B cell (primary cell): Measurements from ENCODE around the gene ANKRD17. TPM values are rescaled to one million over a fixed set of nuclear protein-coding genes. Genes with fewer than 3 reads are reported as not detected.

Experiments
- ATAC-seq: fragments of 200-7000 bp; cut with Tn5 transposase; one replicate; pipeline ENCODE4 v1.10.0; 2021; ENCODE audit warnings: low read depth, mild to moderate bottlenecking, moderate number of reproducible peaks, moderate library complexity
- CTCF ChIA-PET: fragments of 350-600 bp; sonication (Branson Sonifier 250); formaldehyde crosslinking; loops from one replicate; lab custom pipeline; 2021; ENCODE audit warnings: antibody characterized with exemption, inconsistent platforms; lab: Charles Lee
- POLR2A ChIA-PET: fragments of 350-600 bp; sonication (Branson Sonifier 250); formaldehyde crosslinking; loops from one replicate; lab custom pipeline; 2021; ENCODE audit warnings: antibody characterized with exemption; lab: Charles Lee
- DNase-seq: peaks from one replicate; pipeline ENCODE4 v3.0.0; 2013
- H2AFZ ChIP-seq: 2 replicates; pipeline ENCODE4 v1.6.1; 2012; ENCODE audit warnings: mild to moderate bottlenecking, low read depth, low read length; ENCODE audit not compliant: insufficient read depth, poor library complexity, severe bottlenecking
- H3K27ac ChIP-seq, 2 donors: 1 replicate in 1 of 2; 2 replicates in 1 of 2; pipeline ENCODE4 v1.5.1; 2012 to 2013; ENCODE audit warnings: low read length in 2 of 2, mild to moderate bottlenecking in 2 of 2, moderate library complexity in 1 of 2
- H3K27me3 ChIP-seq, 4 experiments: fragments of 200-600 bp in 1 of 4; sonication (generic) in 1 of 4; replicated peaks in 1 of 4; 1 replicate in 2 of 4; 2 replicates in 2 of 4; pipeline versions ENCODE4 v1.6.1 to v1.7.0; 2013 to 2016; ENCODE audit warnings: low read length in 3 of 4, mild to moderate bottlenecking in 2 of 4, mixed read lengths in 1 of 4, moderate library complexity in 1 of 4; ENCODE audit not compliant: insufficient read depth in 4 of 4, control insufficient read depth in 3 of 4; ENCODE audit errors: control extremely low read depth in 1 of 4
- H3K36me3 ChIP-seq, 2 experiments: replicated peaks in 1 of 2; 1 replicate in 1 of 2; 2 replicates in 1 of 2; pipeline versions ENCODE4 v1.6.1 to v1.7.1; 2013; ENCODE audit warnings: low read length in 1 of 2; ENCODE audit not compliant: insufficient read depth in 2 of 2, control insufficient read depth in 1 of 2; ENCODE audit errors: control extremely low read depth in 1 of 2, extremely low read depth in 1 of 2
- H3K4me1 ChIP-seq, 2 donors: fragments of 200-600 bp in 1 of 2; sonication (generic) in 1 of 2; 1 replicate in 1 of 2; 2 replicates in 1 of 2; pipeline versions ENCODE4 v1.5.1 to v1.6.1; 2013 to 2017; ENCODE audit warnings: low read length in 2 of 2; ENCODE audit not compliant: control insufficient read depth in 2 of 2, insufficient read depth in 2 of 2
- H3K4me2 ChIP-seq: replicated peaks from 2 replicates; pipeline ENCODE3; 2012; ENCODE audit warnings: mild to moderate bottlenecking, low read depth, low read length; ENCODE audit not compliant: poor library complexity, severe bottlenecking
- H3K4me3 ChIP-seq, 5 experiments: fragments of 200-600 bp in 1 of 5; sonication (generic) in 1 of 5; 1 replicate in 3 of 5; 2 replicates in 2 of 5; pipeline versions ENCODE4 v1.5.1 to v1.7.0; 2011 to 2016; ENCODE audit warnings: low read length in 4 of 5, mild to moderate bottlenecking in 4 of 5, low read depth in 2 of 5, control low read depth in 1 of 5, moderate library complexity in 1 of 5; ENCODE audit not compliant: insufficient read depth in 1 of 5; ENCODE audit errors: control extremely low read depth in 1 of 5, extremely low read depth in 1 of 5
- H3K79me2 ChIP-seq: fragments of 200-600 bp; sonication (generic); one replicate; pipeline ENCODE4 v1.6.0; 2016; ENCODE audit warnings: low read length; ENCODE audit not compliant: control insufficient read depth, insufficient read depth
- H3K9ac ChIP-seq: fragments of 200-600 bp; sonication (generic); 2 replicates; pipeline ENCODE4 v1.6.1; 2017; ENCODE audit warnings: mild to moderate bottlenecking, low read length, moderate library complexity
- H3K9me3 ChIP-seq, 3 donors: one replicate each; pipeline versions ENCODE4 v1.6.1 to v1.7.1; 2013; ENCODE audit warnings: low read length in 2 of 3; ENCODE audit not compliant: control insufficient read depth in 2 of 3, insufficient read depth in 1 of 3; ENCODE audit errors: control extremely low read depth in 1 of 3
- H4K20me1 ChIP-seq: 2 replicates; pipeline ENCODE4 v1.6.0; 2012; ENCODE audit warnings: mild to moderate bottlenecking, low read length; ENCODE audit not compliant: insufficient read depth, control insufficient read depth, poor library complexity, severe bottlenecking
- H3K27ac Mint-ChIP-seq: one replicate; pipeline ENCODE4 v1.8.0; 2021; ENCODE audit warnings: mixed read lengths
- H3K27me3 Mint-ChIP-seq: one replicate; pipeline ENCODE4 v1.8.0; 2021; ENCODE audit warnings: mixed read lengths
- H3K4me1 Mint-ChIP-seq: one replicate; pipeline ENCODE4 v1.8.0; 2021; ENCODE audit warnings: mixed read lengths
- H3K4me3 Mint-ChIP-seq: one replicate; pipeline ENCODE4 v1.8.0; 2021; ENCODE audit warnings: mixed read lengths
- H3K9me3 Mint-ChIP-seq: one replicate; pipeline ENCODE4 v1.8.0; 2022; ENCODE audit warnings: mixed read lengths; ENCODE audit not compliant: insufficient read depth
- CTCF ChIP-seq: fragments of 200-600 bp; IDR thresholded peaks from one replicate; pipeline ENCODE4 v1.8.0; 2022; ENCODE audit warnings: antibody characterized with exemption, mild to moderate bottlenecking
- EZH2 ChIP-seq: IDR thresholded peaks from 2 replicates; pipeline ENCODE4 v1.6.1; 2012; ENCODE audit warnings: borderline replicate concordance, low read depth, mild to moderate bottlenecking, moderate library complexity, low read length; ENCODE audit not compliant: insufficient read depth, poor library complexity, severe bottlenecking
- WGBS: methylation state at CpG from one replicate; pipeline ENCODE4 v1.1.5; 2013; ENCODE audit warnings: missing lambda C conversion rate; ENCODE audit not compliant: insufficient coverage; 5-methylcytosine and 5-hydroxymethylcytosine counted together
- intact Hi-C: fragments of 100-400 bp; cut with micrococcal nuclease; formaldehyde crosslinking; loops from one replicate; pipeline ENCODE4 v1.10.0; 2022
- polyA plus RNA-seq: library from polyadenylated mRNA; depleted of rRNA; stranded (reverse); fragments of >200 nt; gene quantifications from 2 replicates; pipeline ENCODE4 v1.2.3, GENCODE V29; 2012
- total RNA-seq, 2 donors: library from RNA; stranded (reverse); fragments of 120-200 nt in 1 of 2; gene quantifications; 1 replicate in 1 of 2; 2 replicates in 1 of 2; pipeline versions ENCODE4 v1.2.3 to v1.2.4, GENCODE V29; 2013 to 2022

The ANKRD17 gene
- total and polyA plus RNA-seq, 2 donors (not counting 1 experiment from before 2014, with no cell fraction given), result 15.8 to 69.4 TPM

GRCh38 chr4:73152893-73153292, 105.7 kb downstream of the ANKRD17 start:
- no CpG with 5 or more reads among the region's 1 CpG for WGBS
- no peaks in the 10 kb centered on the region for H3K79me2 ChIP-seq
- ATAC-seq, result no peak
- DNase-seq, result no peak
- no peak for TF ChIP-seq CTCF
- Mint-ChIP-seq H3K9me3 (no peaks in the 10 kb centered on the region), H3K4me1 (no peaks in the 10 kb centered on the region), H3K27me3 (no peaks in the 10 kb centered on the region), H3K4me3 (no peak overlapping the region), H3K27ac (no peak overlapping the region)
- POLR2A ChIA-PET, result no interaction called here
- no peak overlapping the region for H3K9ac ChIP-seq
- H3K4me1 ChIP-seq, result no peaks in the 10 kb centered on the region
- CTCF ChIA-PET, result no interaction called here
- peaks cover 15 to 59% of the 10 kb centered on the region in 2 experiments for H3K36me3 ChIP-seq
- H3K9me3 ChIP-seq, result no peaks in the 10 kb centered on the region
- no peaks in the 10 kb centered on the region for H4K20me1 ChIP-seq
- no peaks in the 10 kb centered on the region for H3K27me3 ChIP-seq
- no peak overlapping the region for H3K27ac ChIP-seq
- intact Hi-C loops, result no loop called here
- no peak overlapping the region for H3K4me2 ChIP-seq
- no peak overlapping the region for H3K4me3 ChIP-seq
- no peak overlapping the region for H2AFZ ChIP-seq

GRCh38 chr4:73142995-73143547, 115.5 kb downstream of the ANKRD17 start:
- no peak overlapping the region for H2AFZ ChIP-seq
- intact Hi-C loops, result loop anchor here (2.0 kb wide), 1 partner anchor 18 kb away; no protein-coding TSS in a partner anchor
- H3K4me3 ChIP-seq, result no peak overlapping the region
- ChIA-PET POLR2A (no interaction called here), CTCF (interaction anchor here (0.6 to 1.0 kb wide), 2 partner anchors 25 to 99 kb away, joined by 3 to 6 read pairs; no protein-coding TSS in a partner anchor)
- Mint-ChIP-seq H3K27me3 (no peaks in the 10 kb centered on the region), H3K4me3 (no peak overlapping the region), H3K27ac (no peak overlapping the region), H3K4me1 (no peaks in the 10 kb centered on the region), H3K9me3 (no peaks in the 10 kb centered on the region)
- DNase-seq (no peak), ATAC-seq (no peak)
- H4K20me1 ChIP-seq, result no peaks in the 10 kb centered on the region
- peaks cover 2% of the 10 kb centered on the region for H3K79me2 ChIP-seq
- no peak overlapping the region for H3K4me2 ChIP-seq
- H3K9me3 ChIP-seq, result no peaks in the 10 kb centered on the region
- no peaks in the 10 kb centered on the region for H3K27me3 ChIP-seq
- WGBS, result 100% methylated on average over 1 of the region's 4 CpGs
- H3K27ac ChIP-seq, result no peak overlapping the region
- no peaks in the 10 kb centered on the region for H3K4me1 ChIP-seq
- H3K9ac ChIP-seq, result no peak overlapping the region
- peak; percentile 38 for TF ChIP-seq CTCF
- no peak for TF ChIP-seq EZH2
- H3K36me3 ChIP-seq, result peaks cover 14 to 65% of the 10 kb centered on the region in 2 experiments
